Transverse colon (tissue), 4 donors: ENCODE results near the gene C17orf114.

ENCODE experiments used
- DNase-seq: peaks from one replicate; pipeline ENCODE4 v3.0.0-alpha.2; 2019
- H3K27ac ChIP-seq, 4 donors: fragments of 200-600 bp; sonication (generic); 2 replicates each; pipeline ENCODE4 v1.5.1; 2016 to 2018; ENCODE audit warnings: inconsistent platforms in 4 of 4
- H3K27me3 ChIP-seq: fragments of 200-600 bp; sonication (generic); 2 replicates; pipeline ENCODE4 v1.5.1; 2017; ENCODE audit warnings: inconsistent platforms
- H3K36me3 ChIP-seq, 4 donors: fragments of 200-600 bp; sonication (generic); 2 replicates each; pipeline ENCODE4 v1.5.1; 2017 to 2019; ENCODE audit warnings: inconsistent platforms in 4 of 4
- H3K4me1 ChIP-seq, 4 donors: fragments of 200-600 bp; sonication (generic); 2 replicates each; pipeline ENCODE4 v1.5.1; 2017 to 2020; ENCODE audit warnings: inconsistent platforms in 4 of 4
- H3K4me3 ChIP-seq, 4 donors: fragments of 200-600 bp; sonication (generic); 1 replicate in 1 of 4; 2 replicates in 3 of 4; pipeline versions ENCODE4 v1.5.1 to v1.6.1; 2017 to 2019; ENCODE audit warnings: inconsistent platforms in 4 of 4
- H3K9me3 ChIP-seq, 2 donors: fragments of 200-600 bp; sonication (generic); 2 replicates each; pipeline ENCODE4 v1.5.1; 2017 to 2019; ENCODE audit warnings: inconsistent platforms in 2 of 2
- EP300 ChIP-seq: sonication (generic); formaldehyde crosslinking; IDR thresholded peaks from one replicate; pipeline ENCODE4 v1.6.1; 2017; ENCODE audit warnings: antibody characterized with exemption, low read depth
- POLR2A ChIP-seq: fragments of 450-650 bp; IDR thresholded peaks from one replicate; pipeline ENCODE4 v1.6.1; 2016; ENCODE audit warnings: antibody characterized with exemption, mild to moderate bottlenecking, moderate library complexity
- POLR2AphosphoS5 ChIP-seq, 3 donors: sonication (generic); formaldehyde crosslinking; IDR thresholded peaks; one replicate each; pipeline ENCODE4 v1.6.1; 2016; ENCODE audit warnings: antibody characterized with exemption in 3 of 3
- WGBS, 2 donors: methylation state at CpG; one replicate each; pipeline ENCODE4 v1.1.5; 2018; ENCODE audit warnings: low coverage in 1 of 2; 5-methylcytosine and 5-hydroxymethylcytosine counted together
- in situ Hi-C, 4 donors: fragments of 200-750 bp; cut with MboI; loops; one replicate each; pipeline versions ENCODE4 v1.15.0 to v1.15.1; 2017; ENCODE audit warnings: low sequenced_read_pairs in 3 of 4, low pct_ligation_motif_present in 1 of 4, low pct_unique_long_range_greater_than_20kb in 1 of 4
- intact Hi-C: fragments of 100-400 bp; cut with DNase I; formaldehyde crosslinking; loops from one replicate; pipeline ENCODE4 v1.15.1; 2023; ENCODE audit warnings: low total_unique reads
- TF ChIP-seq, protein P1 (sequence below), 5 experiments: fragments of 200-600 bp in 3 of 5; fragments of 450-650 bp in 2 of 5; sonication (generic) in 3 of 5; IDR thresholded peaks; 1 replicate in 2 of 5; 2 replicates in 3 of 5; pipeline ENCODE4 v1.5.1; 2016 to 2017; ENCODE audit warnings: antibody characterized with exemption in 5 of 5, inconsistent platforms in 3 of 5, mild to moderate bottlenecking in 2 of 5, moderate library complexity in 1 of 5

Gene C17orf114

DNA sequence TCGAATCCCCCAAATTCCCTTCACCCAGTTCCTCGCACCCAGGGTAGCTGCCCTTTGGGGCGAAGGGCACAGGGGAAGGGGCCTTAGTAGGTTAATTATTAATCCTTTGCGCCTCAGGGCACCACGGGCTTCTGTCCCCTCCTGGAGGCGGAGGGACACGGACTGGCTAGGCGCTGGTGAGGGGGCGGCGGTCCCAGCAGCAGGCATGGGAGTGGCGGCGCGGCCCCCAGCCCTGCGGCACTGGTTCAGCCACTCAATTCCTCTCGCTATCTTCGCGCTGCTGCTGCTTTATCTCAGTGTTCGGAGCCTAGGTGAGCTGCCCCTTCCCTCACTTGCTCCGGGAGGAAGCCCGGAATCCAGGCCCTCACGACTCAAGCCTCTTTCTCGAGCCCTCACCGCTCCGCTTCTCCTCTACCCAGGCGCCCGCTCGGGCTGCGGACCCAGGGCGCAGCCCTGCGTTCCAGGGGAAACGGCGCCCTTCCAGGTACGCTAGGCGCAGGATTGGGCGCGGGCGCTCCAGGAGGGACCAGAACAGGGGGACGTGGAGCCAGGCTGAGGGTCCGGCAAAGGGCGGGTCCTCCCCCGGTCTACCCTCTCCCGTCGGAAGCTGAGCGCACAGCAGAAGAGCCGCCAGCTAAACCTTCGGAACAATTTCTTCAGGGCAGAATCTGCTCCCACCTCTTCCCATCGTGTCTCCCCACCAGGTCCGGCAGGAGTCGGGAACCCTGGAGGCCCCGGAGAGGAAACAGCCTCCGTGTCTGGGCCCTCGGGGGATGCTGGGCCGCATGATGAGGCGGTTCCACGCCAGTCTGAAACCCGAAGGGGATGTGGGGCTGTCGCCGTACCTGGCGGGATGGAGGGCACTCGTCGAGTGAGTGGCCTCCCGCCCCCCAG, 13.1 kb downstream of the C17orf114 start, which contains the start of gene GLTPD2:
Gene GLTPD2 (plus strand): TSS at position 158 of the 894 bp plus-strand sequence. CDS start 48 bp downstream, at position 206.
- H3K36me3 ChIP-seq, result no peaks in the 10 kb centered on the region
- in situ Hi-C loops, result loop anchor here (10.0 to 25.0 kb wide), 3 partner anchors 54 to 98 kb away; partner anchors contain the start of genes C17orf107 (in 2 of the 4), CXCL16 (in 1 of the 4), MED11 (in 1 of the 4) and ZMYND15 (in 1 of the 4)
- intact Hi-C loops, result loop anchor here (5.0 to 10.0 kb wide), 2 partner anchors 54 to 98 kb away; partner anchors contain the start of genes CXCL16, MED11 and ZMYND15
- peak within 1 kb of the TSS; percentile 95 to 99 (median 98) for H3K27ac ChIP-seq
- H3K27me3 ChIP-seq, result peaks cover 23% of the 10 kb centered on the region
- H3K4me1 ChIP-seq, result peaks cover 11 to 42% (median 38%) of the 10 kb centered on the region in 4 donors
- TF ChIP-seq POLR2AphosphoS5 (IDR thresholded peaks at IDR 0.05) (no peak), POLR2A (no peak)
- WGBS, 2 donors, result 34% methylated on average over 59 of the region's 62 CpGs; no CpG with 5 or more reads in 1 of the 2 donors
- H3K9me3 ChIP-seq, result no peaks in the 10 kb centered on the region
- peak; percentile 19 for DNase-seq
- H3K4me3 ChIP-seq, result peak within 1 kb of the TSS; percentile 49 to 73 (median 68)

DNA sequence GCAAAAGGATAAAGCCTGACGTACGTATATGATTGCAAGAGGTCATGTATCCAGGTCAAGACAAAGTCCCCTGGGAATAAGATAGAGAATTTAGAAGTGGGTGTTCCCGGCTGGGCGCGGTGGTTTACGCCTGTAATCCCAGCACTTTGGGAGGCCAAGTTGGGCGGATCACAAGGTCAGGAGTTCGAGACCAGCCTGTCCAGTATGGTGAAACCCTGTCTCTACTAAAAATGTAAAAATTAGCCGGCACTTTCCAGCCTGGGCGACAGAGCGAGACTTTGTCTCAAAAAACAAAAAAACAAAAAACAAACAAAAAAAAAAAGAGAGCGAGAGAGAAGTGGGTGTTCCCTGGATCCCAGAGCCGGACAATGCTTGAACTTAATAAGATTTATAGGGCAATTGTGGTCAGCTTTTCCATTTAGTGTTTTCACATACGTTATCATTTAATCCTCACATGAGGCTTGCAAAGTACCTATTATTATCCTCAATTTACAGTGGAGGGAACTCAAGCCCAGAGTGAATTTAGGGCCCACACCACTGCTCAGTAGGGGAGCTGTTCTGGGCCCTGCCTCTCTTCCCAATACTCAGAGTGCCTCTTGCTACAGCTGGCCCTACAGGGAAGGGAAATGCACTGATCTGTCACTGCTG, 13.8 kb downstream of the C17orf114 start:
- H3K36me3 ChIP-seq, result no peaks in the 10 kb centered on the region
- H3K27ac ChIP-seq, result peak overlapping the region in 2 of 4 donors; percentile 97 to 98
- H3K27me3 ChIP-seq, result peaks cover 30% of the 10 kb centered on the region
- WGBS, 2 donors, result 70 to 74% methylated on average over 5 to 14 of the region's 14 CpGs
- H3K4me3 ChIP-seq, result peak overlapping the region in 1 of 4 donors; percentile 68
- in situ Hi-C loops (loop anchor here (10.0 to 25.0 kb wide), 3 partner anchors 53 to 99 kb away; partner anchors contain the start of genes C17orf107 (in 2 of the 4), CXCL16 (in 1 of the 4), MED11 (in 1 of the 4) and ZMYND15 (in 1 of the 4)), intact Hi-C loops (loop anchor here (5.0 to 10.0 kb wide), 2 partner anchors 53 to 99 kb away; partner anchors contain the start of genes CXCL16, MED11 and ZMYND15)
- no peaks in the 10 kb centered on the region for H3K9me3 ChIP-seq
- TF ChIP-seq POLR2AphosphoS5 (IDR thresholded peaks at IDR 0.05), result no peak
- TF ChIP-seq POLR2A, result no peak
- TF ChIP-seq EP300, result no peak
- H3K4me1 ChIP-seq, result peaks cover 11 to 42% (median 38%) of the 10 kb centered on the region in 4 donors
- DNase-seq, result no peak

DNA sequence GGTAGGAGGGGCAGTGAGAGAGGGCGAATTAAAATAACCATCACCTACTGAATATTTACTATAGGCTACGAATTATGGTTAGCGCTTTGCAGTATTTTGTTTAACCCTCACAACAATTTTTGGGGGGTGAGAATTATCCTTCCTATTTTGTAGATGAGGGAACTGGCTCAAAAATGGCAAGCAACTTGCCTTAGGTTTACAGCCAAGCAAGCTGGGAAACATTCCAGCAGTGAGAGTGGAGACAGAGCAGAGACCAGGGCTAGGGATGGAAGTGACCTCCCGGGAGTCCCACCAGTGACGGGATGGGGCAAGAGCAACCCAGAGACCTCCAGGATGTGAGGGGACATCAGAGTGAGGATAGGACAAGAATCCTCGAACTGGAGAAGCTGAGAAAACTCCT, 15.6 kb downstream of the C17orf114 start:
- TF ChIP-seq POLR2AphosphoS5 (IDR thresholded peaks at IDR 0.05) (peak in 1 of 3 donors; percentile 1), POLR2A (no peak)
- DNase-seq, result no peak

DNA sequence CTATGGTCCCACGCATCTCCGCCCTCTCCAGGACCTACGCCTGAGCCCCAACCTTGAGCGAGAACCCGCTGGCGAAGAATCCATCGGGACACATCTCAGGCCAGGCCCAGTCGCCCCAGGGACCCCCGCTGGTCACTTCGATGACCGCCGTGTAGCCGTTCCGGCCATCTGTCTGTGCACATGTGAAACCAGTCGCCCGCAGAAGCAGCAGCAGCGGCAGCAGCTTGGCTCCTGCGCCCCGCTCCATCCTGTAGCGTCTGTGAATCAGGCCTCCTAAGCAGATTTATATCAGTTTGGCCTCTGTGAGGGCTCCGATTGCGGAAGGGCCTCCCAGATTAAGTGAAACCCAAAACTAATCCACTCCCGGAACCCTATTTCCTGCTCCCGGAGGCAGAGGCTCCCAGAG, 16.0 kb downstream of the C17orf114 start, which contains the start of gene VMO1:
Gene VMO1 (minus strand): TSS at position 259 of the 406 bp plus-strand sequence. CDS start 12 bp downstream, at position 247.
- intact Hi-C loops (loop anchor here (5.0 to 10.0 kb wide), 2 partner anchors 51 to 101 kb away; partner anchors contain the start of genes CXCL16, MED11 and ZMYND15), in situ Hi-C loops (loop anchor here (10.0 to 25.0 kb wide), 3 partner anchors 51 to 101 kb away; partner anchors contain the start of genes C17orf107 (in 2 of the 4), CXCL16 (in 1 of the 4), MED11 (in 1 of the 4) and ZMYND15 (in 1 of the 4))
- peak within 1 kb of the TSS in 1 of 4 donors; percentile 13 for H3K27ac ChIP-seq
- no peaks in the 10 kb centered on the region for H3K9me3 ChIP-seq
- TF ChIP-seq POLR2AphosphoS5 (IDR thresholded peaks at IDR 0.05), result peak in 1 of 3 donors; percentile 4
- TF ChIP-seq EP300, result no peak
- WGBS, 2 donors, result 30% methylated on average over 24 of the region's 24 CpGs; no CpG with 5 or more reads in 1 of the 2 donors
- H3K4me1 ChIP-seq, result peaks cover 11 to 42% (median 38%) of the 10 kb centered on the region in 4 donors
- H3K4me3 ChIP-seq, result peak within 1 kb of the TSS in 2 of 4 donors; percentile 7 to 21
- peak; percentile 27 for DNase-seq
- peaks cover 49% of the 10 kb centered on the region for H3K27me3 ChIP-seq
- H3K36me3 ChIP-seq, result no peaks in the 10 kb centered on the region

More for the DNA sequence above, 15.6 kb downstream of the C17orf114 start:
- Histone ChIP-seq H3K9me3 (no peaks in the 10 kb centered on the region), H3K4me1 (peaks cover 11 to 42% (median 38%) of the 10 kb centered on the region in 4 donors), H3K36me3 (no peaks in the 10 kb centered on the region), H3K4me3 (peak overlapping the region in 2 of 4 donors; percentile 7 to 21), H3K27me3 (peaks cover 45% of the 10 kb centered on the region), H3K27ac (peak overlapping the region in 1 of 4 donors; percentile 13)
- in situ Hi-C loops (loop anchor here (10.0 to 25.0 kb wide), 3 partner anchors 52 to 101 kb away; partner anchors contain the start of genes C17orf107 (in 2 of the 4), CXCL16 (in 1 of the 4), MED11 (in 1 of the 4) and ZMYND15 (in 1 of the 4)), intact Hi-C loops (loop anchor here (5.0 to 10.0 kb wide), 2 partner anchors 52 to 101 kb away; partner anchors contain the start of genes CXCL16, MED11 and ZMYND15)
- 30% methylated on average over 6 of the region's 6 CpGs; no CpG with 5 or more reads in 1 of the 2 donors for WGBS, 2 donors

DNA sequence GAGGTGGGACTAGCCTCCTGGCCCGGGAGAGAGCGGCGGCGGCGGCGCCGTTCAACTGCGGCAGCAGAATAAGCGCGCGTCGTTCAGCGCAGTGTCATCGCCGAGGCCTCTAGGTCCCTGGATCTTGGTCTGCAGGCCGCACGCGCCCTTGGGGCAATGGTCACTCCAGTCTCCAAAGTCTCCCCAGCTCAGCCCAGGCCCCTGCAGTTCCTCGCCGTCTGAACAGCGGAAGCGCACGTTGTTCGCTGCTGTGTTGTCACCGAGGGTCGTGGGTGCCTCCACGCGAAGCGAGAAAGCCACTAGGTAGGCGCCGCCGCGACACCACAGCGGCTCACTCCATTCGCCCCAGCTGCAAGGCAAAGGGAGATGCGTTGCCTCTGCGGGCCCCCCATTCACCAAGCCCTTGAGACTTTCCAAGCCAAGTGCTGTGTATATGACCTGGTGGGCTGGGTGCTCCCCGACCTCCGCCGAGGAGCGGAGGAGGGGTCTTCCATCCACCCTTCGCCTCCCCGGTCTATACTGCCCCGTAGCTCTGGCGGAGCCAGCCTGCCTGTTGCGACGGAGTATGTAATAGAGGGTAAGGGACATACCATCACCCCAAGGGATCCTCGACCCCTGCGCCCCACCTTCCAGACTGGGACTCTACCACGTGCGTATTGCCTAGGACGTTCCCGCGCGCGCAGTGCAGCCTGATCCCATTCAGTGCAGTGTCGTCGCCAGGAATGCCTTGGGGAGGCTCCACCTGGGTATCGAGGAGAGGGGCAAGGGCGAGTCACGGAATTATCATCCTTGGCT, 16.6 kb downstream of the C17orf114 start:
- Histone ChIP-seq H3K36me3 (no peaks in the 10 kb centered on the region), H3K9me3 (no peaks in the 10 kb centered on the region), H3K27me3 (peaks cover 49% of the 10 kb centered on the region), H3K27ac (no peak overlapping the region), H3K4me1 (peaks cover 11 to 39% (median 36%) of the 10 kb centered on the region in 4 donors), H3K4me3 (peak overlapping the region in 1 of 4 donors; percentile 18)
- WGBS, 2 donors, result 22 to 41% methylated on average over 14 to 52 of the region's 61 CpGs
- intact Hi-C loops (loop anchor here (5.0 to 10.0 kb wide), 2 partner anchors 51 to 102 kb away; partner anchors contain the start of genes CXCL16, MED11 and ZMYND15), in situ Hi-C loops (loop anchor here (10.0 to 25.0 kb wide), 3 partner anchors 51 to 102 kb away; partner anchors contain the start of genes C17orf107 (in 2 of the 4), CXCL16 (in 1 of the 4), MED11 (in 1 of the 4) and ZMYND15 (in 1 of the 4))
- no peak for DNase-seq
- no peak for TF ChIP-seq POLR2A
- TF ChIP-seq POLR2AphosphoS5 (IDR thresholded peaks at IDR 0.05), result no peak
- no peak for TF ChIP-seq EP300
- TF ChIP-seq, protein P1, sequence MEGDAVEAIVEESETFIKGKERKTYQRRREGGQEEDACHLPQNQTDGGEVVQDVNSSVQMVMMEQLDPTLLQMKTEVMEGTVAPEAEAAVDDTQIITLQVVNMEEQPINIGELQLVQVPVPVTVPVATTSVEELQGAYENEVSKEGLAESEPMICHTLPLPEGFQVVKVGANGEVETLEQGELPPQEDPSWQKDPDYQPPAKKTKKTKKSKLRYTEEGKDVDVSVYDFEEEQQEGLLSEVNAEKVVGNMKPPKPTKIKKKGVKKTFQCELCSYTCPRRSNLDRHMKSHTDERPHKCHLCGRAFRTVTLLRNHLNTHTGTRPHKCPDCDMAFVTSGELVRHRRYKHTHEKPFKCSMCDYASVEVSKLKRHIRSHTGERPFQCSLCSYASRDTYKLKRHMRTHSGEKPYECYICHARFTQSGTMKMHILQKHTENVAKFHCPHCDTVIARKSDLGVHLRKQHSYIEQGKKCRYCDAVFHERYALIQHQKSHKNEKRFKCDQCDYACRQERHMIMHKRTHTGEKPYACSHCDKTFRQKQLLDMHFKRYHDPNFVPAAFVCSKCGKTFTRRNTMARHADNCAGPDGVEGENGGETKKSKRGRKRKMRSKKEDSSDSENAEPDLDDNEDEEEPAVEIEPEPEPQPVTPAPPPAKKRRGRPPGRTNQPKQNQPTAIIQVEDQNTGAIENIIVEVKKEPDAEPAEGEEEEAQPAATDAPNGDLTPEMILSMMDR (IDR thresholded peaks at IDR 0.05), result no peak
